K562 (cell line): ENCODE results near the gene SLC25A10. TPM values are rescaled to one million over a fixed set of nuclear protein-coding genes. Genes with fewer than 3 reads are reported as not detected.

Source experiments
- BCL6 ChIP-seq: fragments of 250-450 bp; sonication (Bioruptor Pico); IDR thresholded peaks from 2 replicates; pipeline ENCODE4 v1.4.0; 2020
- CBX5 ChIP-seq: IDR thresholded peaks from 2 replicates; pipeline ENCODE4 v1.6.1; 2014; ENCODE audit warnings: low read depth, borderline replicate concordance
- CEBPG ChIP-seq, 3 experiments: fragments of 200-800 bp in 1 of 3; sonication (Bioruptor generic) in 1 of 3; sonication (generic) in 1 of 3; formaldehyde crosslinking in 1 of 3; IDR thresholded peaks in 2 of 3; conservative IDR thresholded peaks in 1 of 3; 2 replicates each; pipeline versions ENCODE4 v1.6.1 to v1.8.0; 2016 to 2022; ENCODE audit warnings: missing compliant biosample characterization in 2 of 3, missing genetic modification characterization in 2 of 3, mild to moderate bottlenecking in 1 of 3, missing genetic modification reagents in 1 of 3
- CSDE1 ChIP-seq, 2 experiments: fragments of 450-650 bp; IDR thresholded peaks; 2 replicates each; pipeline ENCODE4 v1.6.1; 2016; ENCODE audit warnings: mild to moderate bottlenecking in 1 of 2
- ETV6 ChIP-seq, 3 experiments: fragments of 150-350 bp in 1 of 3; sonication (generic) in 1 of 3; formaldehyde crosslinking in 1 of 3; IDR thresholded peaks; 2 replicates each; pipeline versions ENCODE4 v1.6.1 to v1.8.0; 2014 to 2022; ENCODE audit warnings: borderline replicate concordance in 2 of 3, low read depth in 2 of 3, antibody characterized with exemption in 1 of 3, low read length in 1 of 3, mild to moderate bottlenecking in 1 of 3, missing genetic modification reagents in 1 of 3
- GATAD2A ChIP-seq: fragments of 450-650 bp; IDR thresholded peaks from 2 replicates; pipeline ENCODE4 v1.6.1; 2017
- HDAC1 ChIP-seq, 2 experiments: fragments of 450-650 bp; IDR thresholded peaks; 2 replicates each; pipeline ENCODE4 v1.6.1; 2016 to 2017; ENCODE audit warnings: inconsistent platforms in 1 of 2, mild to moderate bottlenecking in 1 of 2, moderate library complexity in 1 of 2
- MAFF ChIP-seq: IDR thresholded peaks from 2 replicates; pipeline ENCODE4 v1.6.1; 2012; ENCODE audit warnings: low read length, improper control_type of control experiment
- OTX1 ChIP-seq: fragments of 450-650 bp; formaldehyde crosslinking; IDR thresholded peaks from 2 replicates; pipeline ENCODE4 v1.4.0; 2022; ENCODE audit warnings: mild to moderate bottlenecking
- PTBP1 ChIP-seq: fragments of 200-400 bp; formaldehyde crosslinking; IDR thresholded peaks from 2 replicates; pipeline ENCODE4 v1.6.1; 2017; ENCODE audit warnings: low read depth, low read length
- RBM14 ChIP-seq: fragments of 200-400 bp; formaldehyde crosslinking; IDR thresholded peaks from 2 replicates; pipeline ENCODE4 v1.6.1; 2018; ENCODE audit warnings: low read depth, mild to moderate bottlenecking, low read length, moderate library complexity, borderline replicate concordance; ENCODE audit not compliant: insufficient read depth
- SP2 ChIP-seq: IDR thresholded peaks from 2 replicates; pipeline ENCODE4 v1.6.1; 2011; ENCODE audit warnings: mild to moderate bottlenecking, low read depth, low read length, moderate library complexity; ENCODE audit not compliant: poor library complexity, severe bottlenecking; ENCODE audit errors: extremely low read depth
- ZNF140 ChIP-seq: fragments of 250-450 bp; sonication (Bioruptor Pico); IDR thresholded peaks from 2 replicates; pipeline ENCODE4 v1.8.0; 2021; ENCODE audit warnings: moderate library complexity, mild to moderate bottlenecking, inconsistent platforms
- ZNF436 ChIP-seq: fragments of 250-450, 450-650 bp; sonication (Bioruptor Pico); formaldehyde crosslinking; IDR thresholded peaks from 2 replicates; pipeline ENCODE4 v1.7.0; 2020; ENCODE audit warnings: mild to moderate bottlenecking
- polyA plus RNA-seq, 8 experiments: library from polyadenylated mRNA; depleted of rRNA in 4 of 8; stranded (reverse) in 5 of 8; unstranded in 3 of 8; fragments of >200 nt; fragmentation: Nextera tagmentation in 2 of 8; fragmentation: Illumina TruSeq in 1 of 8; extraction: Ambion mirVana in 2 of 8; extraction: Trizol in 1 of 8; gene quantifications; 2 replicates each; pipeline versions ENCODE4 v1.2.1 to v1.2.3, GENCODE V29; 2011 to 2014; ENCODE audit warnings: inconsistent platforms in 1 of 8, missing spikeins in 1 of 8
- total RNA-seq, 7 experiments: library from RNA; depleted of rRNA in 6 of 7; stranded (reverse); fragments of >200 nt in 6 of 7; fragmentation: Illumina TruSeq in 2 of 7; extraction: Trizol in 2 of 7; gene quantifications; 2 replicates each; pipeline versions ENCODE4 v1.2.1 to v1.2.3, GENCODE V29; 2011 to 2021; ENCODE audit warnings: low replicate concordance in 1 of 7
- TF ChIP-seq, protein P1 (sequence below): sonication (generic); formaldehyde crosslinking; IDR thresholded peaks from 2 replicates; pipeline ENCODE4 v1.8.0; 2023; ENCODE audit warnings: missing genetic modification reagents, mild to moderate bottlenecking, borderline replicate concordance
- TF ChIP-seq, protein P2 (sequence below): fragments of 250-450 bp; sonication (Bioruptor Pico); IDR thresholded peaks from 2 replicates; pipeline ENCODE4 v1.4.0; 2020; ENCODE audit warnings: mild to moderate bottlenecking, moderate library complexity, borderline replicate concordance
- TF ChIP-seq, protein P3 (sequence below), 2 experiments: fragments of 200-800 bp in 1 of 2; sonication (Bioruptor generic) in 1 of 2; sonication (generic) in 1 of 2; formaldehyde crosslinking in 1 of 2; IDR thresholded peaks in 1 of 2; conservative IDR thresholded peaks in 1 of 2; 2 replicates each; pipeline versions ENCODE4 v1.5.0 to v1.6.1; 2016 to 2020; ENCODE audit warnings: missing compliant biosample characterization in 1 of 2, missing genetic modification characterization in 1 of 2, missing genetic modification reagents in 1 of 2

SLC25A10 gene
- total and polyA plus RNA-seq, 9 of the 15 experiments (the other 6 are each of a cell fraction or from before 2014, with no cell fraction given), result 0.10 to 85.6 (median 34.3) TPM

DNA sequence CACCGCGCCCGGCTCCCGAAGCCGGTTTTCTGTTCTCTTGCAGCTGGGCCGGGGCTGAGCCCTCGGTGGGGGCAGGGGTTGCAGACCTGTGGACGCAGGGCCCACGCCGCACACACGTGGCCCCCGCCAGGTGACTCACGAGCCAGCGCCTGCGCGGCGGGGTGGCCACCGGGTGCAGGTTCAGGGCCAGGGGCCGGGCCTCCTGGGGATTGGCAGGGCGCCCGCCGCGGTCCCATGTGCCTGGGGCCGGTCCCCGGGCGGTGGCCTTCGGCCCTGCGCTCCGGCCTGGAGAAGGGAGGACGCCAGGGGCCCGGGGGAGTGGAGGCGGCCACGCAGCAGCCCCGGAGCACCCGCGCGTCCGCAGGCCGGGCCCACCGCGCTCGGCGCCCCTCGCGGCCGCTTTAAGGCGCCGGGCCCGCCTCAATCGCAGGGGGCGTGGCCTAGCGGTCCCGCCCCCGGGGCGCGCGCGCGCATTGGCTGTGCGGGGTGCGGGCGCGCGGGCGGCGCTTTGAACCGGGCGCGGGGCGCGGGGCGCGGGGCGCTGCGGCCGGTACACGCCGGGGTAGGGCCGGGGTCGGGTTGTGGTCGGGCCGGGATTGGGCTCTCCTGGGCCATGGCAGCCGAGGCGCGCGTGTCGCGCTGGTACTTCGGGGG is at the start of gene SLC25A10 (continued):
- TF ChIP-seq, protein P1, sequence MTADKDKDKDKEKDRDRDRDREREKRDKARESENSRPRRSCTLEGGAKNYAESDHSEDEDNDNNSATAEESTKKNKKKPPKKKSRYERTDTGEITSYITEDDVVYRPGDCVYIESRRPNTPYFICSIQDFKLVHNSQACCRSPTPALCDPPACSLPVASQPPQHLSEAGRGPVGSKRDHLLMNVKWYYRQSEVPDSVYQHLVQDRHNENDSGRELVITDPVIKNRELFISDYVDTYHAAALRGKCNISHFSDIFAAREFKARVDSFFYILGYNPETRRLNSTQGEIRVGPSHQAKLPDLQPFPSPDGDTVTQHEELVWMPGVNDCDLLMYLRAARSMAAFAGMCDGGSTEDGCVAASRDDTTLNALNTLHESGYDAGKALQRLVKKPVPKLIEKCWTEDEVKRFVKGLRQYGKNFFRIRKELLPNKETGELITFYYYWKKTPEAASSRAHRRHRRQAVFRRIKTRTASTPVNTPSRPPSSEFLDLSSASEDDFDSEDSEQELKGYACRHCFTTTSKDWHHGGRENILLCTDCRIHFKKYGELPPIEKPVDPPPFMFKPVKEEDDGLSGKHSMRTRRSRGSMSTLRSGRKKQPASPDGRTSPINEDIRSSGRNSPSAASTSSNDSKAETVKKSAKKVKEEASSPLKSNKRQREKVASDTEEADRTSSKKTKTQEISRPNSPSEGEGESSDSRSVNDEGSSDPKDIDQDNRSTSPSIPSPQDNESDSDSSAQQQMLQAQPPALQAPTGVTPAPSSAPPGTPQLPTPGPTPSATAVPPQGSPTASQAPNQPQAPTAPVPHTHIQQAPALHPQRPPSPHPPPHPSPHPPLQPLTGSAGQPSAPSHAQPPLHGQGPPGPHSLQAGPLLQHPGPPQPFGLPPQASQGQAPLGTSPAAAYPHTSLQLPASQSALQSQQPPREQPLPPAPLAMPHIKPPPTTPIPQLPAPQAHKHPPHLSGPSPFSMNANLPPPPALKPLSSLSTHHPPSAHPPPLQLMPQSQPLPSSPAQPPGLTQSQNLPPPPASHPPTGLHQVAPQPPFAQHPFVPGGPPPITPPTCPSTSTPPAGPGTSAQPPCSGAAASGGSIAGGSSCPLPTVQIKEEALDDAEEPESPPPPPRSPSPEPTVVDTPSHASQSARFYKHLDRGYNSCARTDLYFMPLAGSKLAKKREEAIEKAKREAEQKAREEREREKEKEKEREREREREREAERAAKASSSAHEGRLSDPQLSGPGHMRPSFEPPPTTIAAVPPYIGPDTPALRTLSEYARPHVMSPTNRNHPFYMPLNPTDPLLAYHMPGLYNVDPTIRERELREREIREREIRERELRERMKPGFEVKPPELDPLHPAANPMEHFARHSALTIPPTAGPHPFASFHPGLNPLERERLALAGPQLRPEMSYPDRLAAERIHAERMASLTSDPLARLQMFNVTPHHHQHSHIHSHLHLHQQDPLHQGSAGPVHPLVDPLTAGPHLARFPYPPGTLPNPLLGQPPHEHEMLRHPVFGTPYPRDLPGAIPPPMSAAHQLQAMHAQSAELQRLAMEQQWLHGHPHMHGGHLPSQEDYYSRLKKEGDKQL, result no peak
- no peak for TF ChIP-seq OTX1 (CRISPR knock-in tag)
- TF ChIP-seq HDAC1 (IDR thresholded peaks at IDR 0.05), result peak in 1 of 2 experiments; percentile 91; a peak in 2 of 4 replicates
- TF ChIP-seq ZNF436 (CRISPR knock-in tag), result no peak
- no peak for TF ChIP-seq SP2
- no peak for TF ChIP-seq RBM14
- no peak for TF ChIP-seq GATAD2A
- TF ChIP-seq CEBPG (CRISPR knock-in tag; IDR thresholded peaks at IDR 0.05), result peak; percentile 28; the same call in 1 of the 2 replicates
- no peak for TF ChIP-seq CEBPG (tag; conservative IDR thresholded peaks at IDR 0.05 in 1 of 2, IDR thresholded peaks at IDR 0.05 in 1 of 2)
- no peak for TF ChIP-seq MAFF
- TF ChIP-seq BCL6, result no peak
- no peak for TF ChIP-seq ZNF140 (CRISPR knock-in tag)
- no peak for TF ChIP-seq CSDE1 (IDR thresholded peaks at IDR 0.05)
- TF ChIP-seq, protein P2, sequence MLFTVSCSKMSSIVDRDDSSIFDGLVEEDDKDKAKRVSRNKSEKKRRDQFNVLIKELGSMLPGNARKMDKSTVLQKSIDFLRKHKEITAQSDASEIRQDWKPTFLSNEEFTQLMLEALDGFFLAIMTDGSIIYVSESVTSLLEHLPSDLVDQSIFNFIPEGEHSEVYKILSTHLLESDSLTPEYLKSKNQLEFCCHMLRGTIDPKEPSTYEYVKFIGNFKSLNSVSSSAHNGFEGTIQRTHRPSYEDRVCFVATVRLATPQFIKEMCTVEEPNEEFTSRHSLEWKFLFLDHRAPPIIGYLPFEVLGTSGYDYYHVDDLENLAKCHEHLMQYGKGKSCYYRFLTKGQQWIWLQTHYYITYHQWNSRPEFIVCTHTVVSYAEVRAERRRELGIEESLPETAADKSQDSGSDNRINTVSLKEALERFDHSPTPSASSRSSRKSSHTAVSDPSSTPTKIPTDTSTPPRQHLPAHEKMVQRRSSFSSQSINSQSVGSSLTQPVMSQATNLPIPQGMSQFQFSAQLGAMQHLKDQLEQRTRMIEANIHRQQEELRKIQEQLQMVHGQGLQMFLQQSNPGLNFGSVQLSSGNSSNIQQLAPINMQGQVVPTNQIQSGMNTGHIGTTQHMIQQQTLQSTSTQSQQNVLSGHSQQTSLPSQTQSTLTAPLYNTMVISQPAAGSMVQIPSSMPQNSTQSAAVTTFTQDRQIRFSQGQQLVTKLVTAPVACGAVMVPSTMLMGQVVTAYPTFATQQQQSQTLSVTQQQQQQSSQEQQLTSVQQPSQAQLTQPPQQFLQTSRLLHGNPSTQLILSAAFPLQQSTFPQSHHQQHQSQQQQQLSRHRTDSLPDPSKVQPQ (CRISPR knock-in tag), result no peak
- TF ChIP-seq ETV6 (IDR thresholded peaks at IDR 0.05; ENCODE audit: borderline replicate concordance in 1 of 2, low read depth in 2 of 2, low read length in 1 of 2), result no peak
- peak; percentile 84; the same call in 1 of the 2 replicates for TF ChIP-seq ETV6 (CRISPR knock-in tag; IDR thresholded peaks at IDR 0.05; ENCODE audit: borderline replicate concordance)
- no peak for TF ChIP-seq CBX5
- TF ChIP-seq, protein P3, sequence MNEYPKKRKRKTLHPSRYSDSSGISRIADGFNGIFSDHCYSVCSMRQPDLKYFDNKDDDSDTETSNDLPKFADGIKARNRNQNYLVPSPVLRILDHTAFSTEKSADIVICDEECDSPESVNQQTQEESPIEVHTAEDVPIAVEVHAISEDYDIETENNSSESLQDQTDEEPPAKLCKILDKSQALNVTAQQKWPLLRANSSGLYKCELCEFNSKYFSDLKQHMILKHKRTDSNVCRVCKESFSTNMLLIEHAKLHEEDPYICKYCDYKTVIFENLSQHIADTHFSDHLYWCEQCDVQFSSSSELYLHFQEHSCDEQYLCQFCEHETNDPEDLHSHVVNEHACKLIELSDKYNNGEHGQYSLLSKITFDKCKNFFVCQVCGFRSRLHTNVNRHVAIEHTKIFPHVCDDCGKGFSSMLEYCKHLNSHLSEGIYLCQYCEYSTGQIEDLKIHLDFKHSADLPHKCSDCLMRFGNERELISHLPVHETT (CRISPR knock-in tag; conservative IDR thresholded peaks at IDR 0.05 in 1 of 2, IDR thresholded peaks at IDR 0.05 in 1 of 2), result 0 out of 4 replicates have a peak, but pooled peaks of 1 of the 2 experiments have one; percentile 22
- TF ChIP-seq PTBP1, result no peak
